ENCODE results near the gene SLC46A1.
"Not testable (repeated sequence)": the region's sequence is repeated elsewhere in the genome, so short reads cannot be mapped to it uniquely, and the experiment has no call there.

SLC46A1 gene

GRCh38 chr17:28405632-28406472, at the start of gene SLC46A1:
Gene SLC46A1 (minus strand): TSS chr17:28406212. CDS start chr17:28406114, 98 bp downstream.
- peak within 1 kb of the TSS; percentile 51 to 72 (median 60) for H3K4me3 ChIP-seq
- H3K27ac ChIP-seq: peak within 1 kb of the TSS in 15 of 21 experiments; percentile 21 to 66 (median 41)

- Histone ChIP-seq H3K4me3 (no peak overlapping the region), H3K27ac (no peak overlapping the region)
These were observed 43.8 kb upstream of the SLC46A1 start for GRCh38 chr17:28449859-28450258.

- Histone ChIP-seq H3K4me3 (no peak overlapping the region), H3K27ac (no peak overlapping the region)
These were observed 41.4 kb upstream of the SLC46A1 start for GRCh38 chr17:28447396-28447760.

- Histone ChIP-seq H3K4me3 (no peak overlapping the region), H3K27ac (no peak overlapping the region)
These were observed 40.8 kb upstream of the SLC46A1 start for GRCh38 chr17:28446716-28447395.

GRCh38 chr17:28443901-28444638, 38.1 kb upstream of the SLC46A1 start:
- no peak overlapping the region for H3K27ac ChIP-seq

DNA sequence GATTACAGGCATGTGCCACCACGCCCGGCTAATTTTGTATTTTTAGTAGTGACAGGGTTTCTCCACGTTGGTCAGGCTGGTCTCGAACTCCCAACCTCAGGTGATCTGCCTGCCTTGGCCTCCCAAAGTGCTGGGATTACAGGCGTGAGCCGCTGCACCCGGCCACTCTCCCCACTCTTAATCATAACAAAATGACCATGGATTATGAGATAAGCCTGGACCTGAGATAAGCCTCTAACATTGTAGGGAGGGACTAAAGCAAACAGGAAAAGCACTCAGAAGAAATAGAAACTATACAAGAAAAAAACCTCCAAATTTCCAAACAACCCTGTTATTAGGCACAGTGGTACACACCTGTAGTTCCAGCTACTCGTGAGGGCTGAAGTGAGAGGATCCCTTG, 28.3 kb upstream of the SLC46A1 start:
- not testable (repeated sequence) for H3K27ac ChIP-seq, H3K4me3 ChIP-seq

More at GRCh38 chr17:28443901-28444638, 38.1 kb upstream of the SLC46A1 start:
- H3K4me3 ChIP-seq: no peak overlapping the region

DNA sequence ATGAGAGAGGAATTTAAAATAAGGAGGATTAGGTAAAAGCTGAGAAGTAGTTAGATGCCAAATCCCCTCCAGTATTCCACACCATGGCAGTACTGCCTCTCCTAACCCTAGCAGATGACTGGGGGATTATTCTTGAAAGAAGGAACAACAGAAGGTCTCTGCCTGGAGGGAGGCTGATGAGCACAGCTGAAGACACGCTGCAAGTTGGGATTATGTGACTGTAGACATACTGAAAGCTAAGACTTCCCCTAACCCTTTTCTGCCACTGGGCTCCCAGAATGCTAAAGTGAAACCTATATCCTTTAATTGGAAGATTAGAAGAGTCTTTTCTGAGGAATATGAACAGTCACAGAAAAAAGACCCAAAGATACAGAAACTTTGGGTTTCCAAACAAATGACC, 27.7 kb upstream of the SLC46A1 start:
- Histone ChIP-seq H3K27ac (no peak overlapping the region), H3K4me3 (no peak overlapping the region)

GRCh38 chr17:28427982-28428381, 22.0 kb upstream of the SLC46A1 start:
- not testable (repeated sequence) for H3K27ac ChIP-seq, H3K4me3 ChIP-seq

GRCh38 chr17:28427371-28427770, 21.4 kb upstream of the SLC46A1 start:
- no peak overlapping the region for H3K4me3 ChIP-seq
- H3K27ac ChIP-seq: no peak overlapping the region

DNA sequence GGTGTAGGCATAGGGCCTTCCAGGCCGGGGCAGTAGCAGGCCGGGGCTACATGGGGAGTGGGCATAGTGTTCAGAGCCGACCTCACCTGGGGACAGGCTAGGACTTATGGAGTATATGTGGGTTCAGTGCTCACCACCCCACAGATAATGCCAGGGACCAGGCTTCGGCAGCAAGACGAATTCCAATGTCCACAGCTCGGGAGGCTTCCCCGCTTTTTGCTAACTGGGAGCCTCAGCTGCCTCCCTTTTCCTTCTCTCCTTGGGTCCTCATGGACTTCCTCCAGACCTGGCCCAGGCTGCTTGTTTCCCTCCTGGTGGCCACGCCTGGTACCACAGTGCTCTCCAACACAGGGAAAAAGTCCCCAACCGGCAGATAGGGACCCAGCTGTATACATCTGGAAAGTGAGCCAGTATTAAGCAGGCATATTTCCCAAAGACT, 20.1 kb upstream of the SLC46A1 start:
- Histone ChIP-seq H3K4me3 (no peak overlapping the region), H3K27ac (no peak overlapping the region)

DNA sequence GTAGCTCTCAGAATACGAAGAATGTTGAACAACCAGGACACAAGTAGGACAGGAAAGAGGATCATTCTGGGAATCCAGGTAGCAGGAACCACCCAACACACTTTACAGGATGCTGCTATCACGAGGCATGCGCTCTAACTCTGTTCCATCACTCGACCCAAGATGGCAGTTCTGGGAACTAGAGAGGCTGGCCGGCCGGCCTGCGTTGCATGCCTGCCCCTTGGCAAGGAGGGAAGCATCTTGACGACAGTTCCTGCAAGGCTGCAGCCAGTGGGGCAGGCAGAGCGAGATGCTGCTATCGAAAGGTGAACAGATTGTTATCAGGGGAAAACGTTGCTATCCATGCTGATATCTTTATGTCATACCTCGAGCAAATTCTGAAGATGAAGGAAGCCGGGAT, 19.2 kb upstream of the SLC46A1 start:
- no peak overlapping the region for H3K27ac ChIP-seq
- no peak overlapping the region for H3K4me3 ChIP-seq

- no peak overlapping the region for H3K27ac ChIP-seq
- no peak overlapping the region for H3K4me3 ChIP-seq
These were observed 15.8 kb upstream of the SLC46A1 start for GRCh38 chr17:28421787-28422305.

DNA sequence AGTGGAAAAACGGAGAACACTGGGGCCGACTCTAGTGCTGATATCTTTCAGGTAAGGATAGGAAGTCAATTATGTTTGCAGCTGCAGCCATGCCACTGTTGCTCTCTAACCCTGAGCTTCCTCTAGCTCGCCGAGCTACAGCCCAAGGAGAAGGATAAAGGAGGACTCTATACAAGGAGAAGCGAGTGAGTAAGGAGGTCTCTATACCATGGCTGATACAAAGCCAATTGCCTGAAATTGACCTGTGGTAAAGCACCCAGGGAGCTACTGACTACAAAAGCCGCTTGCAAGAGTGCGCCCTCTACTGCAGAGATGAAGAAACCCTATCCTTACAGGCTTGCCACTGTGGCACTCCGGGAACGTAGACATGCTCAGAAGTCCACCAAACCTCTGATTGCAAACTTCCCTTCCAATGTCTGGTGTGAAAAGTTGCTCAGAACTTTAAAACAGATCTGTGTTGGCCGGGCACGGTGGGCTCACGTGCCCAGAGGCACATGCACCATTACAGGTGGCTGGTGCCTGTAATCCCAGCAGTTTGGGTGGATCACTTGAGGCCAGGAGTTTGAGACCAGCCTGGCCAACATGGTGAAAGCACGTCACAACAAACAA, 10.8 kb upstream of the SLC46A1 start:
- Histone ChIP-seq H3K27ac (no peak overlapping the region), H3K4me3 (no peak overlapping the region)

- Histone ChIP-seq H3K4me3 (no peak overlapping the region), H3K27ac (no peak overlapping the region)
These were observed 9.9 kb upstream of the SLC46A1 start for GRCh38 chr17:28415886-28416285.

GRCh38 chr17:28413804-28414203, 7.8 kb upstream of the SLC46A1 start:
- H3K4me3 ChIP-seq: no peak overlapping the region
- H3K27ac ChIP-seq: no peak overlapping the region

GRCh38 chr17:28412099-28412498, 6.1 kb upstream of the SLC46A1 start:
- Histone ChIP-seq H3K27ac (no peak overlapping the region), H3K4me3 (no peak overlapping the region)

- no peak overlapping the region for H3K27ac ChIP-seq
- no peak overlapping the region for H3K4me3 ChIP-seq
These were observed 1.9 kb upstream of the SLC46A1 start for GRCh38 chr17:28407974-28408306.

DNA sequence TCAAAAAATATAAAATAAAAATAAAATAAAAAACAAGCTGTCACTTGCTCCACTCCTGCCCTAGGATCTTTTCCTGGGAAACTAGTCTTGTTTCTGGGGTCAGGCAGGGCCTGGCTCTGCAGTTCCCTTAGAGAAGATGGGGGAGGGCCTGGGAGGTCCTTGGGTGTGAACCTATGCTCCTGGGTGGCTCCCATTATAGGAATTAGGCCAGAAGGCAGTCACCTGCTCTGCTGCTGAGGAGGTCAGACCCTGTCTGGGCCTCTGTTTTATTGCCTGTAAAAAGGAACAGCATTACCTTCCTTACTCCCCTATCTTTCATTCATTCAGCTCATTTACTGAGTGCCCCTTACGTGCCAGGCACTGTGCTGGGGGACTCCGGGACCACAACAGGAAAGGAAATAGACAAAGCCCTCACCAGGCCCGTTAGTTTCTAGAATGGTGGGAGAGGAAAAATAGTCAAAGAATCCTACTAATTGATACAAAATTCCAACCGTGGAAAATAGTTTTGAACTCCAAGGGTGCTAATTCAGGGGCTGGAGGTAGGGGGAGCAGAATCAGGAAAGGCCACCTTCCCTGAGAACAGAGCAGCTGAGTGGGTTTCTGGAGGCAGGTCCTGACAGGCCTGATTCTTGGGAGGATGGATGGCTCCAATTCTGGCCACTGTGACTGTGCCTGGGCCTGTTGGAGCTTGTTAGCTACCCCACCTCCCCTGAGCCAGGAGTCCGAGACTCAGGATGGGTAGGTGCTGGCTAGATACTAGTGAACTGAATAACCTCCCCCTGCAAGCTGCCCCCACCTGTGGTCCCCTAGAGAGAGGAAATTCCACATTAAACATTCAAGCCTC, 1.3 kb upstream of the SLC46A1 start:
- Histone ChIP-seq H3K4me3 (no peak overlapping the region), H3K27ac (no peak overlapping the region)

- H3K4me3 ChIP-seq: peak overlapping the region; percentile 51 to 72 (median 60)
- peak overlapping the region in 2 of 21 experiments; percentile 53 to 56 for H3K27ac ChIP-seq
These were observed 432 bp upstream of the SLC46A1 start for GRCh38 chr17:28406473-28406814.

Data from skin epidermis (tissue), 12 donors.